ENCODE data around the gene WHRN. TPM values are rescaled to one million over a fixed set of nuclear protein-coding genes. Genes with fewer than 3 reads are reported as not detected.

Gene WHRN
- total and polyA plus RNA-seq, 2 of the 13 experiments (the other 11 are each of a cell fraction or from before 2014, with no cell fraction given), result 2.3 to 5.3 TPM

- ChIA-PET POLR2A (interaction anchor here (0.6 to 3.4 kb wide), 7 partner anchors 14 to 110 kb away, joined by 4 to 32 read pairs (median 4); partner anchors contain the start of gene ATP6V1G1), CTCF (ENCODE audit: low intra/inter-chr PET ratio, low total read pairs) (no interaction called here)
- Histone ChIP-seq H3K27me3 (ENCODE audit: control insufficient read depth in 1 of 2, insufficient read depth in 2 of 2, low read length in 2 of 2) (peaks cover 0 to 4% of the 10 kb centered on the region in 2 experiments; a peak in 1 of 5 replicates), H3K36me3 (replicated peaks in 1 of 2; ENCODE audit: control insufficient read depth in 1 of 2, insufficient read depth in 2 of 2, low read length in 2 of 2) (no peaks in the 10 kb centered on the region), H3K4me1 (ENCODE audit: insufficient read depth, low read length) (peaks cover 38% of the 10 kb centered on the region), H3K9ac (ENCODE audit: insufficient read depth, low read depth, low read length) (peak overlapping the region; percentile 83), H3K4me3 (replicated peaks in 1 of 3; ENCODE audit: insufficient read depth in 1 of 3, low read depth in 2 of 3, low read length in 3 of 3) (peak overlapping the region; percentile 40 to 80 (median 65)), H4K20me1 (ENCODE audit: insufficient read depth, low read length) (no peaks in the 10 kb centered on the region), H3K27ac (ENCODE audit: extremely low read length, insufficient read depth, low read length) (peak overlapping the region; percentile 96), H3K4me2 (ENCODE audit: low read depth, low read length) (peak overlapping the region; percentile 99), H3K79me2 (ENCODE audit: insufficient read depth, low read length) (no peaks in the 10 kb centered on the region), H3K9me3 (ENCODE audit: low read length) (no peaks in the 10 kb centered on the region), H2AFZ (ENCODE audit: low read length) (peak overlapping the region; percentile 100)
- BruUV-seq (replicated peaks), result TSS peak; percentile 25
- DNase-seq (ENCODE audit: low spot score), result peak; percentile 48
- ATAC-seq, result peak; percentile 65
- peak; percentile 28 for FAIRE-seq
- intact Hi-C loops (cut with micrococcal nuclease; ENCODE audit: unreplicated experiment) (loop anchor here (2.0 kb wide), 1 partner anchor 15 kb away; no protein-coding TSS in a partner anchor), in situ Hi-C loops (cut with HindIII; ENCODE audit: extremely low pct_ligation_motif_present, low pct_unique_long_range_greater_than_20kb) (loop anchor here (10.0 kb wide), 1 partner anchor 97 kb away; no protein-coding TSS in a partner anchor)
- WGBS (ENCODE audit: low lambda C conversion rate), result 10% methylated on average over 11 of the region's 12 CpGs
- peak; percentile 70 for TF ChIP-seq POLR2G (IDR thresholded peaks at IDR 0.05; ENCODE audit: low read depth, low read length)
- TF ChIP-seq ZNF652 (CRISPR knock-in tag; IDR thresholded peaks at IDR 0.05; ENCODE audit: borderline replicate concordance, low read depth), result peak; percentile 19; the same call in 1 of the 2 replicates
- TF ChIP-seq GATAD2A (CRISPR knock-in tag; IDR thresholded peaks at IDR 0.05), result peak; percentile 48; the same call in 1 of the 2 replicates
- TF ChIP-seq FOXA3 (CRISPR knock-in tag; IDR thresholded peaks at IDR 0.05), result peak; percentile 28; the same call in 1 of the 2 replicates
- TF ChIP-seq ZNF280D (CRISPR knock-in tag; IDR thresholded peaks at IDR 0.05), result 0 out of 2 replicates have a peak, but pooled peaks have one; percentile 51
- 0 out of 2 replicates have a peak, but pooled peaks have one; percentile 13 for TF ChIP-seq ELF3 (CRISPR knock-in tag; IDR thresholded peaks at IDR 0.05)
- TF ChIP-seq POLR2A (IDR thresholded peaks at IDR 0.05; ENCODE audit: insufficient read depth in 1 of 2, low read depth in 2 of 2, low read length in 2 of 2), result peak; percentile 19 to 81; a peak in 2 of 4 replicates
- 0 out of 2 replicates have a peak, but pooled peaks have one; percentile 31 for TF ChIP-seq ZNF792 (CRISPR knock-in tag; IDR thresholded peaks at IDR 0.05)
- 0 out of 2 replicates have a peak, but pooled peaks have one; percentile 18 for TF ChIP-seq TBX2 (CRISPR knock-in tag; IDR thresholded peaks at IDR 0.05; ENCODE audit: borderline replicate concordance)
- TF ChIP-seq DMAP1 (CRISPR knock-in tag; IDR thresholded peaks at IDR 0.05), result peak; percentile 40; the same call in 1 of the 2 replicates
- TF ChIP-seq HNF4A (CRISPR knock-in tag; IDR thresholded peaks at IDR 0.05), result peak; percentile 52; the same call in 1 of the 2 replicates
- TF ChIP-seq, protein P1, sequence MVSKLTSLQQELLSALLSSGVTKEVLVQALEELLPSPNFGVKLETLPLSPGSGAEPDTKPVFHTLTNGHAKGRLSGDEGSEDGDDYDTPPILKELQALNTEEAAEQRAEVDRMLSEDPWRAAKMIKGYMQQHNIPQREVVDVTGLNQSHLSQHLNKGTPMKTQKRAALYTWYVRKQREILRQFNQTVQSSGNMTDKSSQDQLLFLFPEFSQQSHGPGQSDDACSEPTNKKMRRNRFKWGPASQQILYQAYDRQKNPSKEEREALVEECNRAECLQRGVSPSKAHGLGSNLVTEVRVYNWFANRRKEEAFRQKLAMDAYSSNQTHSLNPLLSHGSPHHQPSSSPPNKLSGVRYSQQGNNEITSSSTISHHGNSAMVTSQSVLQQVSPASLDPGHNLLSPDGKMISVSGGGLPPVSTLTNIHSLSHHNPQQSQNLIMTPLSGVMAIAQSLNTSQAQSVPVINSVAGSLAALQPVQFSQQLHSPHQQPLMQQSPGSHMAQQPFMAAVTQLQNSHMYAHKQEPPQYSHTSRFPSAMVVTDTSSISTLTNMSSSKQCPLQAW (CRISPR knock-in tag; IDR thresholded peaks at IDR 0.05), result peak; percentile 14; the same call in 1 of the 2 replicates
- no peak for TF ChIP-seq ZNF24 (IDR thresholded peaks at IDR 0.05)
- TF ChIP-seq, protein P2, sequence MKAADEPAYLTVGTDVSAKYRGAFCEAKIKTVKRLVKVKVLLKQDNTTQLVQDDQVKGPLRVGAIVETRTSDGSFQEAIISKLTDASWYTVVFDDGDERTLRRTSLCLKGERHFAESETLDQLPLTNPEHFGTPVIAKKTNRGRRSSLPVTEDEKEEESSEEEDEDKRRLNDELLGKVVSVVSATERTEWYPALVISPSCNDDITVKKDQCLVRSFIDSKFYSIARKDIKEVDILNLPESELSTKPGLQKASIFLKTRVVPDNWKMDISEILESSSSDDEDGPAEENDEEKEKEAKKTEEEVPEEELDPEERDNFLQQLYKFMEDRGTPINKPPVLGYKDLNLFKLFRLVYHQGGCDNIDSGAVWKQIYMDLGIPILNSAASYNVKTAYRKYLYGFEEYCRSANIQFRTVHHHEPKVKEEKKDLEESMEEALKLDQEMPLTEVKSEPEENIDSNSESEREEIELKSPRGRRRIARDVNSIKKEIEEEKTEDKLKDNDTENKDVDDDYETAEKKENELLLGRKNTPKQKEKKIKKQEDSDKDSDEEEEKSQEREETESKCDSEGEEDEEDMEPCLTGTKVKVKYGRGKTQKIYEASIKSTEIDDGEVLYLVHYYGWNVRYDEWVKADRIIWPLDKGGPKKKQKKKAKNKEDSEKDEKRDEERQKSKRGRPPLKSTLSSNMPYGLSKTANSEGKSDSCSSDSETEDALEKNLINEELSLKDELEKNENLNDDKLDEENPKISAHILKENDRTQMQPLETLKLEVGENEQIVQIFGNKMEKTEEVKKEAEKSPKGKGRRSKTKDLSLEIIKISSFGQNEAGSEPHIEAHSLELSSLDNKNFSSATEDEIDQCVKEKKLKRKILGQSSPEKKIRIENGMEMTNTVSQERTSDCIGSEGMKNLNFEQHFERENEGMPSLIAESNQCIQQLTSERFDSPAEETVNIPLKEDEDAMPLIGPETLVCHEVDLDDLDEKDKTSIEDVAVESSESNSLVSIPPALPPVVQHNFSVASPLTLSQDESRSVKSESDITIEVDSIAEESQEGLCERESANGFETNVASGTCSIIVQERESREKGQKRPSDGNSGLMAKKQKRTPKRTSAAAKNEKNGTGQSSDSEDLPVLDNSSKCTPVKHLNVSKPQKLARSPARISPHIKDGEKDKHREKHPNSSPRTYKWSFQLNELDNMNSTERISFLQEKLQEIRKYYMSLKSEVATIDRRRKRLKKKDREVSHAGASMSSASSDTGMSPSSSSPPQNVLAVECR (CRISPR knock-in tag; IDR thresholded peaks at IDR 0.05; ENCODE audit: borderline replicate concordance), result peak; percentile 26; the same call in 1 of the 2 replicates
- peak; percentile 59; the same call in 1 of the 2 replicates for TF ChIP-seq ERF (CRISPR knock-in tag; IDR thresholded peaks at IDR 0.05)
Observed at GRCh38 chr9:114501796-114502682, 3.2 kb downstream of the WHRN start.

Data from HepG2 (cell line).